HTERT RPE-1 (cell line): Measurements from ENCODE around the gene IQGAP2.
"Not testable (repeated sequence)": the region's sequence is repeated elsewhere in the genome, so short reads cannot be mapped to it uniquely, and the experiment has no call there.

Source experiments
- in situ Hi-C: fragments of 300-500 bp; cut with MboI; formaldehyde crosslinking; loops from 4 replicates; pipeline ENCODE4 v1.14.3; 2020; ENCODE audit warnings: low sequenced_read_pairs

The IQGAP2 gene

DNA sequence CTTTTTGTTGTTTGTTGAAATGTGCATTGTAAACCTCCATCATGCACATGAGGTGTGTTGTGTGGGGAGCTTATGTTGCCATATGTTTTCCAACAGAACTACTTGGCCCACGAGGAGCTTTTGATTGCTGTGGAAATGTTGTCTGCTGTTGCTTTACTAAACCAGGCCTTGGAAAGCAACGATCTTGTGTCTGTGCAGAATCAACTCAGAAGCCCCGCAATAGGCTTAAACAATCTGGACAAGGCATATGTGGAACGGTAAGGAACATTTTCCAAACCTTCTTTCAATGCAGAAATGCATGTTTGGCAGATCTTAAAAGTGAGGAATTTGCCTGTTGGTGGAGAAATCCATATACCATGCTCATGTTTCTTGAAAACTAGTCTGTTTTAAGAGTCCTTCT is 197.6 kb downstream of the IQGAP2 start:
- in situ Hi-C loops = no loop called here

DNA sequence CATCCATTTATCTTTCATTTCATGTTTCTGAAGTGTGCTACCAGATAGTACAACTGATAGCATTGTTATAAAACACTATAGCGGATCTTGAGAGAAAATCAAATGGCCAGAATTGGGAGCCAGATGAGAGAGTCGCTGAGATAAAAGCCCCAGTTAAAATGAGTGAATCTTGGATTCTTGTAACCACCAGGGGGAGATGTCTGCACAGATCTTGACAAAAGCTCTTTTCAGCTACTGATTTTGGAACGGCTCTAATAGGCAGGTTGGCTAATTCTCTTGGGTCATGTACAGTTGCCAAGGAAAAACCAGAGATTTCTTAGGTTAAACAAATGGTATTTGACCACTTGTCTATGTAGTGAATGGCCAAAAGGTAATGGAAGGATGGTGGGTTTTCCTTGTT is 198.4 kb downstream of the IQGAP2 start:
- in situ Hi-C loops = no loop called here

DNA sequence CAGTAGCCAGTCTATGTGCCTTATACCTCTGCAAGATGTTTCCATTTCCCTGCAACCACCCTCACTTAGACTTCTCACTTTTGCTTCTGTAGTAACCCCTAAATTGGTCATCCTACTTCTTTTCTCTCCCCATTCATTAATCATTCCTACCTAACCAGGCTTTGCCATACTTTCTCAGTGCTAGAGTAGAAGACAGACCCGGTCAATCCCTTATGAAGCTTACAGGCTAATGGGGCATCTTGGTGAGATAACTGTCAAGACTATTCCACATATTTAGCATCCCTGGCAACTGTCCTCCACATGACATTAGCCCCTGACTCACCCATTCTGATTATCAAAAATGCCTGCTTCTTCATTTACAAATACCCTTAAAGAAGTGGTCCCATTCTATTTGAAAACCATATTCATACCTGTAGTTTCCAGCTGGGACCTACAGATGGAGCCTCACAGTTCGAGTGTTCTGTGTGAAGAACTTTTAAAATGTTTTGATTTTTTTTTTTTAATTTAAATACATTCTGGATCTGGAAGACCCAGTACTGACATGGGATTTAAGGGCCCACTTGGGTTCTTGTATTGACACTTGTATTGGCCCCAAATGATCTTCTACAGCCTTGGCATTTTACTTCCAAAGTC is 199.1 kb downstream of the IQGAP2 start:
- in situ Hi-C loops = no loop called here

DNA sequence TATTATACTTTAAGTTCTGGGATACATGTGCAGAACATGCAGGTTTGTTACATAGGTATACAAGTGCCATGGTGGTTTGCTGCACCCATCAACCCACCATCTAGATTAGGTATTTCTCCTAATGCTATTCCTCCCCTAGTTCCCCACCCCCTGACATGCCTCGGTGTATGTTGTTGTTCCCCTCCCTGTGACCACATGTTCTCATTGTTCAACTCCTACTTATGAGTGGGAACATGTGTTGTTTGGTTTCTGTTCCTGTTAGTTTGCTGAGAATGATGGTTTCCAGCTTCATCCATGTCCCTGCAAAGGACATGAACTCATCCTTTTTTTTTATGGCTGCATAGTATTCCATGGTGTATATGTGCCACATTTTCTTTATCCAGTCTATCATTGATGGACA is 200.9 kb downstream of the IQGAP2 start:
- in situ Hi-C loops = not testable (repeated sequence)

DNA sequence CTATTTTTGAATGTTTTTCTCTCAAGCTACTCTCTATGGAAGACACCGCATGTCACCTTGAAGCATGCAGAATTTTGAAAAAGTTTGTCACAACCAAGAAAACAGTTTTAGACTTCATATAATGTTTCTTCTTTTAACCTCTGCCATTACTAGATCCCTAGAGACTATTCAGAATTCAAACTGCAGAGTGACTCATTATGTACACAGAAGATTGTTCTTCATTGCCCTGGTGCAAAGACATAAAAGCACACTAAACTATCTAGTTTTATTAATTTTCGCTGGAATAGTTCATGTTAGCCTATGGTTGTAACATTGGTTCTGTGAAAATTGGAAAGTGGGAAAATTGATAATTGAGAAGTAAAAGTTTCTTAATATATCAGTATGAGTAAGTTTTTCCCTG is 201.8 kb downstream of the IQGAP2 start:
- in situ Hi-C loops = no loop called here

DNA sequence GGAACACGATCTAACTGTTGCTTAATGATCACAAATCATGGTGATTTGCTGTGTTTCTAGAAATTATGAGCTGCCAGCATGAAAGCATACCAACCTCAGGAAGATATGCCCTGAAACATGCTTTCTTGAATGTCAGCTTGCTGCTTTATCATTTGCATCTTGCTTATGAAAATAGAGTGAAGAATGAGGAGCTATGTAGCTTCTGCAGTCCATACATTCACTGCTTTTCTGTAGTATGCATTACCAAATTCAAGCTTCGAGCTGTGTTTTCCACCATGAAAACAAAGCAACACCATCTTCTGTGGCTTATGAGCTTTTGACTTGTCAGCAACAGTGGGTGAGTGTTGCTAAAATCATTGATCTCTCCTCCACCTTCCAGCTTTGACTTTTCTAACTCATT is 203.6 kb downstream of the IQGAP2 start:
- in situ Hi-C loops = no loop called here

DNA sequence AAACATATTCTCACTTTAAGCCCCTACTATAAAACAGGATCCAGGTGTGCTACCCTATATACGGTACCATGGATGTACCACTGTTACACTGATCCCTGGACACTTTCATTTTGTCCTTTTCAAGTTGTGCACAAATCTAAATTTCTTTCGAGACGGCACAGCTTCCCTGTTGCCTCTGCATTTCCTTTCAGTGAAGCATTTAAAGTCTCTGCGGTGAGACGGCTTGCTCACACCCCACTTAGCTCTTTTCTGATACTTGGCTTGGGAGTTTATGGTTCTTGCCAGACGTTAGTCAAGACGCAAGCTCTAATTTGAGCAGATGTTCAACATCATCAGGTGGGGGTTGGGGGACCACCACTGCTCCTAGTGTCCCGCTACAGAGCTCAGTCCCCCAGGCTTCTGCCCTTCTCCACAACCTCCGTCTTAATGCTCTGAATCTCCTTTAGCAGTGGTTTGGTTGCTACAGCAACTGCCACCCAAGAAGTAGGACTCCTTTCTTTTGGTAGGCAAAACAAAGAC is 204.3 kb downstream of the IQGAP2 start:
- in situ Hi-C loops = no loop called here

DNA sequence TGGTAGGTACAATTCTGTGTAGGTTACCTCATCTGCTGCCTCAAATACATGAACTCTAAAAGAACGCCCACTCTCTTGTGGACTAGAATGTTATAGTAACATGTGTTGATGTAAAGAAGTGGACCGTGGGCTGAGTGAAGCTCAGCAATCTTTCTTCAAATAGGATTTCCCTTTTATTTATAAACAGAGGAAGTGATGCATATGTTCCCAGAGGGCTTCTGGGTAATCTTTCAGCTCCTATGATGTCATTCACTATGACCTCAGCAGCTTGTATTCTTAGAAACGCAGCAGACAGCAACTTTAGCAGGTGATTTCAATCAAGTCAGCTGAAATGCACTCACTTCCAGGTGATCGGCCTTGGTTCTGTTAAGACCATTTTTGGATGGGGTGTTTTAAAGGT is 205.7 kb downstream of the IQGAP2 start:
- in situ Hi-C loops = no loop called here

DNA sequence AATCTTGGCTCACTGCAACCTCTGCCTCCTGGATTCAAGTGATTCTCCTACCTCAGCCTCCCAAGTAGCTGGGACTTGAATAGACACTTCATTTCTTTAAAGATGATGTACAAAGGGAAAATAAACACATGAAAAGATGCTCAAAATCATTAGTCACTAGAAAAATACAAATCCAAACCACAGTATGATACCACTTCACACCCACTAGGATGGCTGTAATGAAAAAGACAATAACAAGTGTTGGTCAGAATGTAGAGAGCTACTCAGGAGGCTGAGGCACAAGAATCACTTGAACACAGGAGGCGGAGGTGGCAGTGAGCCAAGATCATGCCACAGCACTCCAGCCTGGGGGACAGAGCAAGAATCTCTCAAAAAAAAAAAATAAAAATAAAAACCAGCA is 207.1 kb downstream of the IQGAP2 start:
- in situ Hi-C loops = no loop called here

DNA sequence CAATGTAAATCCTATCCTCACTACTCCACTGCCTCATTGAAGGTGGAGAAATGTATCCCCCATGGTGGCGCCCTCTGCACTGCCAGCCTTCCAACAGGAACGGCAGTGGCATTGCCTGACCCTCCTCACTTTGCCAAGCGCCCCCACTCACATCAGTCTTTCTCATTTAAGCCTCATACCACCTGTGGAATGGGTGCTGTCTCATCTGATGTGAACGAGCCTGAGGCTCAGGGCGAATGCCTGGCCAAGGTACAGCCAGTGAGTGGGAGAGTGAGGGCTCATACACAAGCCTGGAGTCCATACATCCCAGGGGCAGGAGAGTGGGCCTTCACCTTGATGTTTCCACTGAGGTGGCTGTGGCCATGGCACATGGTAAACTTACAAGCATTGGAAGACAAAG is 209.9 kb downstream of the IQGAP2 start:
- in situ Hi-C loops = no loop called here

DNA sequence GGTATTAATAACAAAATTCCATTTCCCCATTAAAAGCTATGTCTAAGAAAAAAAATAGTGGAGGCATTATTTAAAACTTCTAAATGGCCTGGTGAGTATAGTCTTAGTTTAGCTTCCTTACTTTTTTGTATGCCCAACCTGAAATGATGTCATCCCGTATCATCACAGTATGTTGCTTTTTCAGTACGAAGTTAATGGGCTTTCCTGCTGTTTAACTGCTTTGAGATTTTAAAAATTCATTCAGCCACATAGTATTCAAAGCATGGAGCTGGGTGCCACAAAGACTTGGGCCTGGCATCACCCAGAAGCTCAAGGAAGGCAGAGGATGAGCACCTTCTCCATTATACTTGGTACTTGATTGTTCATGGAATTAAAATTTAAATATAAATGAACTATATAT is 212.7 kb downstream of the IQGAP2 start:
- in situ Hi-C loops = no loop called here

DNA sequence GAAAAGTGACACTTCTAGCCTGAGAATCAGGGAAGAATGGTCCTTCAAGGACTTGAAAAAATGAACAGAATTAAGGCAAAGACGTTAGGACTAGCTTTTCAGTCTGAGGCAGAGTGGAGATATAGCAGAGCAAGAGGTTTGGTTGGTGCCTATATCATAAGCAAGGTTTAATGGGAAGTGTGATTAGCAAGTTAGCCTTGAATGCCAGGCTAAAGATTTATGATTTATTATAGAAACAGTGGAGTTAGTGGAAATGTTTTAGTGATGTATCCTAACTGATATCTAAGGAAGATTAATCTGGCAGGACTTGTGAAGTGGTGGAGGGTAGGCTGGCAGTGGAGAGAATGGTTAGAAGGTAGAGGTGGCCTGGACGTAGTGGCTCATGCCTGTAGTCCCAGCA is 213.1 kb downstream of the IQGAP2 start:
- in situ Hi-C loops = no loop called here

DNA sequence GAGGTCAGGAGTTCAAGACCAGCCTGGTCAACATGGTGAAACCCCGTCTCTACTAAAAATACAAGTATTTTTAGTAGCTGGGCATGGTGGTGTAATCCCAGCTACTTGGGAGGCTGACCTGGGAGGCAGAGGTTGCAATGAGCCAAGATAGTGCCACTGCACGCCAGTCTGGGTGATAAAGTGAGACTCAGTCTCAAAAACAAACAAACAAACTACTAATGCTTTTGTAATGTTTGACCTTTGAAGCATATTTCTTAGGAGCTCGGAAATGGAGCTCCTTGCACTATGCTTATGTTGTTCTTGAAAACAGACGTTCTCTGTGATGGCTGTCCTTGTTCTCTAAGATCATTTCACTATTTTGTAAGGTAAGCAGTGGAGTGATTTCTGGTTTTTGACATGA is 214.1 kb downstream of the IQGAP2 start:
- in situ Hi-C loops = no loop called here

DNA sequence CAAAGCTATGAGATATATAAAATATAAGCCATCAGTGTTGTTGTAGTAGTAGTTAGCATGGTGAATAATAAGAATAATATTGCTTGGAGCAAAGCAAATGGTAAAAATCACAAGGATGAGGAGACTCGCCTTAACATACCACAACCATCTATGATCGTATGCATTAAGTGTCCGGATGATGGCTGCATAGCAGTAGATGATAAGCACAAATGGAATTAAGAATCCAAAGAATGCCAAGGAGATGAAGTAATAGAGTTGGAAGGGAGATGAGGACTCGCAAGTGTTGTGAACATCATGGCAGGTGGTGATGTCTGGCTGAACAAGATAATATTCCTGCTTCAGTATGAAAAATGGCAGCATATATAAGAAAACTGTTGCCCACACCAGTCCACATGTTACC is 214.6 kb downstream of the IQGAP2 start:
- in situ Hi-C loops = no loop called here

DNA sequence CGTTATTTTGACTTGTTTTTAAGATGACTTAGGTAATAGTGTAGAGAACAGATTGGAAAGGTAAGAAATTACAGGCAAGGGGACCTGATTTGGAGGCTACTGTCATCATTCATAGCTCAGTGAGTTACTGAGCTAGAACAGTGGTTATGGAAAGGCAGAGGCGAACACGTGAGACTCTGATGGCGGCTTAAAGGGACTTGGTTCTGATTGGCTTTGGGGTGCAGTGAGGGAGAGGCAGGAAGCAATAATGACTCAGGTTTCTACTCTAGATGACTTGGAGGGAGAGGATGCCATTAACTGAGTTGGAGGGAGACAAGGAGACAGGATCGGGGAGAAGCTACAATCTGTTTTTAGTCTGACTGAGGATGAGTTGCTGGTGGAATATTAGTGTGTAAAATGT is 217.1 kb downstream of the IQGAP2 start:
- in situ Hi-C loops = no loop called here

DNA sequence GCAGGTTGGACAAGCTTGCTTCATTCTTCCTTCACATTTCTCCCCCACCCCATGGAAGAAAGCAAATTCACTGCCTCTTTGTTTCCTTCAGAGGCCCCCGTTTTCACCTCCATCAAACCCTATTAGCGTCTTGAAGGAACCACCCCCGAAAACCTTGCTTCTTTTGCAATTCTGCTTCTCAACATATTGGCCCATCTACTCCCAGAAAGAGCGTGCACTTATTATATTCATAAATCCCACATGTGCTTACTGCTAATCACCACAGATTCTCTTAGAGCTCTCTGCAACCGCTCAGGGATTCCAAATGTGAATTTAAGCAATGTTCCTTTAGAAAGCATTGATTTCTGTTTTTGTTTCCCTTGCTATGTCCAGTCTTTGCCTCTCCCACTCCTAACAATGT is 219.0 kb downstream of the IQGAP2 start:
- in situ Hi-C loops = no loop called here

DNA sequence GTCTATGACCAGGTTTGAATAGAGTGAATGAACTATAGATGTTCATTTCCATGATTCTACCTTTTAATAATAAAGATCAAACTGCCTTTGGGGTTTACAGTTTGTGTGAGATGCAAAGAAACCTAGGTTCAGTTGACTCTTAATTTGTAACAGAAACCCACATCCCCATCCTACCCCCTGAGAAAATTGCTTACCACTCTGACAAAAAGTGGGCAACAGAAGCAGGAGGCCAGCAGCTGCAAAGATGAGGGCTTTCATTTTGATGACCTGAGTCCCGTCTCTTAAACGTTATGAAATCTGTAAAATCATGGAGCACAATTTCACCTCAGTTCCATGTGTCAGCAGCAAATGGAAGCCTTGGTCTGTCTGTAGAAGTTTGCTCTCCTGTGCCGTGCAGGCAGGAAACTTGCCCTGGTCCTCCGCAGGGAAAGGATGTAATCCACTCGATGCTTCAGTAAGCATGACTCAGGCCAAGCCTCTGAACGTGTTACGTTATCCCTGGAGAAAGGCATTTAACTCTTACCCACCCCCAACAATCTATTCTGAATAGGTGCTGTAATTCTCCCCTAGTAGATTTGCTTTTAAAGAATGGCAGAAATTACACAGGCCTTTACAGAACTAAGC is 220.0 kb downstream of the IQGAP2 start, which contains the start of gene F2RL2:
F2RL2 (minus strand) TSS at position 431 of the 624 bp plus-strand sequence; CDS start at position 258, 173 bp downstream.
- in situ Hi-C loops = no loop called here

DNA sequence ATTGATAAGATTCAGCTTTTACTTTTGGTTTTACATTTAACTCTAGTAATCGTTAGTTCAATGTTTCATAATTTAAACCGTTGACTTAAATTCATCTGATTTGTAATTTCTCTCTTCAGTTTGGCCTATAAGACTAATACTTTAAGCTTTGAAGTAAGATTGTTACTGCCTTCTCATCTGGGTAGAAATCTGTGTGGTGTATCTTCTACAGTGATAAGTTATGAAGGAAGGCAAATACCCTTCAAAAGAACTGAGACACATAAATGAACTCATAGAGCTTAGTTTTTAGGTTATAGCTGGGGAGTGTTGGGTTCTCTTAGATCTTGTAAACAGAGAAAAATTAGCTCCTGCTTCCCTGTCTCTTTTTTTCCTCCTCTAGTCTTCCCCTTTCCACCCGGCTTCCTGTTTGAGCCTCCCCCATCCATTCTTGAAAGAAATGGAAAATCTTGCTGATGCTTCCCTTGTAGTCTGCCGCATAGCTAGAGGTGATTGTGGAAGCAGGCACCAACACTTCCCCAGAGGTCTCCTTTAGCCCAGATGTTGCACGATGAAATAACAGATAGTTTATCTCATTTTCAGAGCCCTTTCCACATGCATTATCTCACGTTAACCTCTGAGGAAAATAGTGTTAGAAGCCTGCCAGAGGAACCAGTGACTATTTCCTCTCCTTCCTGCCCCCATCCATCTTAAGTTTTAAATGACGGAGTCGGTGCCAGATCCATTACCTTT is 222.2 kb downstream of the IQGAP2 start:
- in situ Hi-C loops = no loop called here

DNA sequence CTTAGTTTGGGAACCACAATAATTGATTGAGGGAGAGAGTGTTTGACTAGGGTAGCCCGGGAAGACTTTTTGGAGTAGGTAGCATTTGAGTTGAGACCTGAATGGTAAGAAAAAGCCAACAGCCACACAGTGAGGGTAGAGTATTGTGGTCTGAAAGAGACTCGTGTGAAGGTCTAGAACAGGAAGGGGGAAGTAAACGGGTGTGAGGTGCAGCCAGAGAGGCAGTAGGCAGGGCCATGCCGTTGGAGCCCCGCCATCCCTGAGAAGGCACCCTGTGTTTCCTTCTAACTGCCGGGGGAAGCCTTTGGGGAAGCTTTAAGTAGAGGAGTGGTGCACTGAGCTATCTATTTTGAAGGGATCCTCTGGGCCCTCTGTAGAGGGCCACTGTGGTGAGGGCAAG is 223.7 kb downstream of the IQGAP2 start:
- in situ Hi-C loops = no loop called here

DNA sequence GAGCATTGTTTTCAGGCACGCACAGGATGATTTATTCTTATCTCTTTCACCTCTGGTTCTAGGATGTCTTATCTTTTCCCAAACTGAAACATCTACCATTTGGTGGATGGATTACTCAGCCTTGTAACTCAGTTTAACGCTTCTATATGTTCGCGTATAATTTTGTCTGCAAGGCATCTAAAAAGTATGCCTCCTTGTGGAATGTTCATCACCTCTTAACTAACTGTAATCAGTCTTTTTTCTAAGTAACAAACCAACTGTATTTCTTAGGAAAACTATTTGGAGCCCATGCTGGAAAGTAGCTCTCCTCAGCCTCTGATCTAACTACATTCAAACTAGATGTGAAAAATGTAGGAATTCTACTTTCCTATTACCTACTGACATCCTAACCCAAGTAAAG is 231.6 kb downstream of the IQGAP2 start:
- in situ Hi-C loops = no loop called here

DNA sequence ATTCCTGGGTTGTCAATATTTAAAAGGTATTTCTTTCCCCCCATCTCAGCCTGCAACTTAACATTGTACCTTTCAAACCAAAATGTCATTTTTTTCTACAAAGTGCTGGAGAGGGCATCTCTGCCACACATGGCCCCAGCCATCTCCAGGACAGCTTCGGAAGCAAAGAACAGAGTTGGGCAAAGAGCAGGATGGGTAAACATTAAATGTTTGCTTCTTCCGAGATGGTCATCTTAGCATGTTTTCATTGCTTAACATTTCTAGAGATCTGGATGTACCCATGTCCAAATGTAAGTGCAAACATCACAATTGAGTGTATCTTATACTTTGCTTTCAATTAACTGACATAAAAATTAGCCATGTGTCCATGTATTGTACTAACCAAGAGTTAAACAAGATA is 234.4 kb downstream of the IQGAP2 start:
- in situ Hi-C loops = no loop called here

DNA sequence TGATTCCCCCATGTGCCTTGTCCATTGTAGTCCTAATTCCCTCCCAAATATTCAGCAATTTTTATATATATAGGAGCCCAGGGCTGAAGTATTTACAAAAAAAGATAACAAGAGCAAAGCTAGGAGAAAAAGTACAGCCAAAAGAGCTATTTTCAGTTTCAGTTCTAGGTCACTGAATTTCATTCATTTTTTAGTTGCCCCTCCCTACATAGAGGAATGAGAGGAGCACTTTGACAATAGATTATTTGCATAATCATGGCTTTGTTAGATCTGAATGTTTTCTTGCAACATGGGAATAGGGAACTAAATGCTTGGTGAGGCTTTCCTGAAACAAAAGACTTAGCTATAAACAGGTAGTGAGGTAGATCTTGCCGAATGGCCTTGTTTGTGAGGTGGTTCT is 235.4 kb downstream of the IQGAP2 start:
- in situ Hi-C loops = no loop called here
